ENCODE data around the gene C1GALT1.

The C1GALT1 gene

DNA sequence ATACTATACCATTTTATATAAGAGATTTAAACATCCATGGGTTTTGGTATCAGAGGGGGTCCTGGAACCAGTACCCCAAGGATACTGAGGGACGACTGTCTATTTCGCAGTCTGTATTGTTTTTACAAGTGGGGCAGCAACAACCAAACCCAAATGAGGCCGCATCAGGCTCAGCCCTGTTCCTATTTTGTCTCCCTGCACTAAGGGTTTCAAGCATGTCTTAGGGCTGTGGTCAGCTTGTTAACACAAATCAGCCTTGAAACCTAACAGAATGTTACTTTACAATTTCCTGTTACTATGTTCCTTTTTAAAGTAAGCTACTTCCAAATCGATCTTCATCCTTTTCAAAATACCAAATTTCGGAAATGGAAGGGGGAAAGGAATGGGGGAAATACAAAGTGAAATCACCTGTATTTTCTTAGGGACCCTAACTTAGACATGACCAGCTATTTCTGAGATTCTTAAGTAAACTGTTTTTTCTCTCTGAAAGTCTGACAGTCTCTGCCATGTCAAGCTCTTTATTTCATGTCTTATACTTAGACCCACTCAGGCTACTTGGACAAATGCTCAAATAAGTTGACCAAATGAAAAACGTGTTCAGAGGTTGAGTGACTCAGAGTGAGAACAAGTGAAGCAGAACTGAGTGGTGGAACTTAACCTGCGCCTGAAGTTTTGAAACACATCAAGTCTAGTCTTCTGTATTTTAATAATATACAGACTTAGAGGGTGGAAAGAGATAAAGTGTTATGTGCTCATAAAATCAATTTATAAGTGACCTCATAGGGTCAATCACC is 75.8 kb downstream of the C1GALT1 start:
- H3K4me3 Mint-ChIP-seq: peak overlapping the region; percentile 49 to 74
- H3K9me3 Mint-ChIP-seq: peaks cover 0 to 6% of the 10 kb centered on the region in 2 donors
- no peaks in the 10 kb centered on the region for H3K27me3 Mint-ChIP-seq
- H3K27ac Mint-ChIP-seq: peak overlapping the region; percentile 42 to 48
- DNase-seq (no peak), ATAC-seq (peak; percentile 82)
- peaks cover 25% of the 10 kb centered on the region for H3K4me1 Mint-ChIP-seq

- no peaks in the 10 kb centered on the region for H3K27me3 Mint-ChIP-seq
- H3K4me1 Mint-ChIP-seq: peaks cover 25% of the 10 kb centered on the region
- DNase-seq: no peak
- H3K27ac Mint-ChIP-seq: no peak overlapping the region
- no peak overlapping the region for H3K4me3 Mint-ChIP-seq
- H3K9me3 Mint-ChIP-seq: peaks cover 0 to 6% of the 10 kb centered on the region in 2 donors
- ATAC-seq: no peak
Measured at GRCh38 chr7:7261863-7262262, 79.5 kb downstream of the C1GALT1 start.

- Mint-ChIP-seq H3K4me1 (peaks cover 18% of the 10 kb centered on the region), H3K27me3 (no peaks in the 10 kb centered on the region), H3K27ac (peak overlapping the region in 1 of 2 donors; percentile 20), H3K4me3 (no peak overlapping the region), H3K9me3 (peaks cover 0 to 6% of the 10 kb centered on the region in 2 donors)
- DNase-seq: no peak
- ATAC-seq: no peak
Measured at GRCh38 chr7:7263297-7264230, 81.2 kb downstream of the C1GALT1 start.

GRCh38 chr7:7264306-7265040 is 82.1 kb downstream of the C1GALT1 start:
- no peak overlapping the region for H3K27ac Mint-ChIP-seq
- no peak for ATAC-seq
- H3K4me3 Mint-ChIP-seq: no peak overlapping the region
- peaks cover 0 to 6% of the 10 kb centered on the region in 2 donors for H3K9me3 Mint-ChIP-seq
- no peak for DNase-seq
- peaks cover 9% of the 10 kb centered on the region for H3K4me1 Mint-ChIP-seq
- H3K27me3 Mint-ChIP-seq: no peaks in the 10 kb centered on the region

DNA sequence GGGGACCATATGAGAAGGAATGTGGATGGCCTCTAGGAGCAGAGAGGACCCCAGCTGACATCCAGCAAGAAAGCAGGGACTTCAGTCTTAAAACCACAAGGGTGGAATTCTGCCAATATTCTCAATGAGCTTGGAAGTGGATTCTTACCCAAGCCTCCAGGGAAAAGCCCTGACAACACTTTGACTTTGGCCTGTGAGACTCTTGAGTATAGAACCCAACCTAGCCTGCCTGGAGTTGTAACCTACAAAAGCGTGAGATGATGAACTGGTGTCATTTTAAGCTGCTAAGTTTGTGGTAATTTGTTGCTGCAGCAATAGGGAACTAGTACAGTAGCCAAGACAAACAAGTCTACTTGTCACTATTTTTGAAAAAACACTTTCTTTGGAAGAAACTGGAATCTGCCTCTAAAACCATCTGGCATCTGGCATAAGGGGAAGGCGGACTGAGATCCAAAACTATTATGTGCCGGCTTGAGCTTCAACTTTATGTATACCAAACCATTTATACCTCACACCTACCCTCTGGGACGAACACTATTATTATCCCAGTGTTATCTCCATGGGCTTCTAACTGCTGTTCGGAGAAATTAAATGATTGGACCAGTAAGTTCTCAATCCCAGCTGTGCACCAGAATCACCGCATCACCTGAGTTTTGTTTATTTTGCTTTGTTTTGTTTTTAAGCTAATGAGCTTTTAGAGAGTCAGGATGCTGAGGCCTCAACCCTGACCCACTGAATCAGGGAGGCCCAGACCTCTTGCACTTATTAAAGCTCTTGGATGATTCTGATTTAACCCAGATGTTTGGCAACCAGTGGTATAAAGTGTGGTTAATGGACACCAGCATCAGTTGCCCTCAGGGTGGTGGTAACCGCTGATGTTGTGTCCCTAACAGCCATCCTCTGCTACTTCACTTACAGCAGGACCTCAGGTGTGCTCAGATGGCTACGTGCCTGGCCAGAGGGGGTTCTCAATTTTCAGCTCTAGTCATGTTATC is 83.0 kb downstream of the C1GALT1 start:
- Mint-ChIP-seq H3K9me3 (peaks cover 0 to 6% of the 10 kb centered on the region in 2 donors), H3K27ac (no peak overlapping the region), H3K27me3 (no peaks in the 10 kb centered on the region), H3K4me1 (peaks cover under 1% of the 10 kb centered on the region), H3K4me3 (no peak overlapping the region)
- DNase-seq (no peak), ATAC-seq (no peak)

- no peaks in the 10 kb centered on the region for H3K4me1 Mint-ChIP-seq
- no peaks in the 10 kb centered on the region for H3K27me3 Mint-ChIP-seq
- peaks cover 0 to 3% of the 10 kb centered on the region in 2 donors for H3K9me3 Mint-ChIP-seq
- no peak overlapping the region for H3K4me3 Mint-ChIP-seq
- no peak overlapping the region for H3K27ac Mint-ChIP-seq
- ATAC-seq (no peak), DNase-seq (no peak)
Measured at GRCh38 chr7:7266257-7266881, 84.0 kb downstream of the C1GALT1 start.

- no peaks in the 10 kb centered on the region for H3K27me3 Mint-ChIP-seq
- peak; percentile 28 for ATAC-seq
- no peak overlapping the region for H3K4me3 Mint-ChIP-seq
- no peak overlapping the region for H3K27ac Mint-ChIP-seq
- H3K9me3 Mint-ChIP-seq: no peaks in the 10 kb centered on the region
- DNase-seq: no peak
- no peaks in the 10 kb centered on the region for H3K4me1 Mint-ChIP-seq
Measured at GRCh38 chr7:7271094-7271874, 88.9 kb downstream of the C1GALT1 start.

GRCh38 chr7:7272294-7272693 is 90.0 kb downstream of the C1GALT1 start:
- no peak for DNase-seq
- H3K27ac Mint-ChIP-seq: no peak overlapping the region
- no peaks in the 10 kb centered on the region for H3K4me1 Mint-ChIP-seq
- H3K9me3 Mint-ChIP-seq: no peaks in the 10 kb centered on the region
- no peaks in the 10 kb centered on the region for H3K27me3 Mint-ChIP-seq
- no peak overlapping the region for H3K4me3 Mint-ChIP-seq
- no peak for ATAC-seq

GRCh38 chr7:7274782-7275181 is 92.4 kb downstream of the C1GALT1 start:
- Mint-ChIP-seq H3K9me3 (no peaks in the 10 kb centered on the region), H3K27ac (no peak overlapping the region), H3K4me1 (no peaks in the 10 kb centered on the region), H3K27me3 (no peaks in the 10 kb centered on the region), H3K4me3 (no peak overlapping the region)
- ATAC-seq (no peak), DNase-seq (no peak)

GRCh38 chr7:7276161-7276560 is 93.8 kb downstream of the C1GALT1 start:
- Mint-ChIP-seq H3K27me3 (peaks cover 6% of the 10 kb centered on the region), H3K27ac (no peak overlapping the region), H3K9me3 (peaks cover 0 to 7% of the 10 kb centered on the region in 2 donors), H3K4me3 (no peak overlapping the region), H3K4me1 (no peaks in the 10 kb centered on the region)
- DNase-seq (no peak), ATAC-seq (no peak)

GRCh38 chr7:7290429-7291122 is 108.2 kb downstream of the C1GALT1 start:
- no peak for ATAC-seq
- H3K9me3 Mint-ChIP-seq: peaks cover 0 to 6% of the 10 kb centered on the region in 2 donors
- H3K4me1 Mint-ChIP-seq: peaks cover 6% of the 10 kb centered on the region
- H3K27ac Mint-ChIP-seq: no peak overlapping the region
- no peak overlapping the region for H3K4me3 Mint-ChIP-seq
- DNase-seq: no peak
- no peaks in the 10 kb centered on the region for H3K27me3 Mint-ChIP-seq

- Mint-ChIP-seq H3K9me3 (no peaks in the 10 kb centered on the region), H3K4me3 (no peak overlapping the region), H3K27me3 (no peaks in the 10 kb centered on the region), H3K27ac (peak overlapping the region in 1 of 2 donors; percentile 83), H3K4me1 (peaks cover 6% of the 10 kb centered on the region)
- no peak for DNase-seq
- no peak for ATAC-seq
Measured at GRCh38 chr7:7292085-7292484, 109.7 kb downstream of the C1GALT1 start.

DNA sequence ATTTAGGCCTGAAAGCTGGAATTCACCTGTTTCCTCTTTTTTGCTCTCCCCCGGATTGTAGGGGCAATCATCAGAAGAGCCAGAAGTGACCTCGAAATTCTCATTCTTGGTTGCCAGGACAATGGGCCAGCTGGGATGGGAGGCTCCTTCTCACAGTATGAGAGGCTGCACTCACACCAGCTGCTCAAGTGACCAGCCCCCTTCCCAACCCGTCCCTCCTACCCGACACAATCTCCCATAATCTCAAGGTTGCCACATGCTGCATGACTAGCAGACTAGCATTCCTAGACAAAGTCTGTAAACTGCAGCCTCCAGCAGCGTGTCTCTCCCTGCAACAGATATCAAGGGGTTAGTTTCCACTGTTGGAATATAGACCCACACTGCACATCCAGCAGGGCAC is 110.3 kb downstream of the C1GALT1 start:
- H3K27ac Mint-ChIP-seq: no peak overlapping the region

More for the DNA sequence above, 110.3 kb downstream of the C1GALT1 start:
- ATAC-seq (no peak), DNase-seq (no peak)
- Mint-ChIP-seq H3K4me3 (no peak overlapping the region), H3K4me1 (peaks cover 6% of the 10 kb centered on the region), H3K9me3 (no peaks in the 10 kb centered on the region), H3K27me3 (no peaks in the 10 kb centered on the region)
